Mucosa of stomach (tissue), 1 donor: Measurements from ENCODE around the gene TMEM135.
"Not testable (repeated sequence)": the region's sequence is repeated elsewhere in the genome, so short reads cannot be mapped to it uniquely, and the experiment has no call there.

Experiments
- H3K27me3 ChIP-seq: one replicate; pipeline ENCODE4 v1.7.0; 2013; ENCODE audit warnings: mild to moderate bottlenecking, low read length; ENCODE audit not compliant: control insufficient read depth, insufficient read depth
- H3K36me3 ChIP-seq: one replicate; pipeline ENCODE4 v1.7.0; 2013; ENCODE audit warnings: low read length; ENCODE audit not compliant: control insufficient read depth, insufficient read depth
- H3K4me1 ChIP-seq: one replicate; pipeline ENCODE4 v1.7.0; 2013; ENCODE audit warnings: mild to moderate bottlenecking, low read length; ENCODE audit not compliant: control insufficient read depth, insufficient read depth
- H3K4me3 ChIP-seq: one replicate; pipeline ENCODE4 v1.7.0; 2013; ENCODE audit warnings: low read length
- H3K9ac ChIP-seq: one replicate; pipeline ENCODE4 v1.7.0; 2013; ENCODE audit warnings: mild to moderate bottlenecking, low read length, moderate library complexity
- H3K9me3 ChIP-seq: one replicate; pipeline ENCODE4 v1.7.0; 2013; ENCODE audit warnings: mild to moderate bottlenecking, low read length, moderate library complexity; ENCODE audit not compliant: control insufficient read depth
- donor health status: Pancreatic carcinoma.

Gene TMEM135

DNA sequence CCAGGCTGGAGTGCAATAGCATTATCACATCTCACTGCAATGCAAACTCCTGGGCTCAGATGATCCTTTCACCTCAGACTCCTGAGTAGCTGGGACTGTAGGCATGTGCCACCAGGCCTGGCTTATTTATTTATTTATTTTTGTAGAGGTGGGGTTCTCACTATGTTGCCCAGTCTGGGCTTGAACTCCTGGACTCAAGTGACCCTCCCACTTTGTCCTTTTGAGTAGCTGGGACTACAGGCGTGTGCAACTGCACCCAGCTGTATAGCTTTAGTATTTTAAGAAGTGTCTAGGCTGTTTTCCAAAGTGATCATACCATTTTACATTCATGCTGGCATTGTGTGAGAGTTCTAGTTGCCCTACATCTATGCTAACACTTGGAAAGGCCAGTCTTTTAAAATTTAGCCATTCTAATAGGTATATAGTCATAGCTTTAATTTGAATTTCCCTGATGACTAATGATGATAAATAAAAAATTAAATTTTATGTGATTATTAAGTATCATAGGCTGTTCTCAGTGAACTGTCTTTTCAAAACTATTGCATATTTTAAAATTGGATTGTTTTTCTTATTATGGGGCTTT, 96.9 kb downstream of the TMEM135 start:
- no peaks in the 10 kb centered on the region for H3K9me3 ChIP-seq
- no peaks in the 10 kb centered on the region for H3K27me3 ChIP-seq

DNA sequence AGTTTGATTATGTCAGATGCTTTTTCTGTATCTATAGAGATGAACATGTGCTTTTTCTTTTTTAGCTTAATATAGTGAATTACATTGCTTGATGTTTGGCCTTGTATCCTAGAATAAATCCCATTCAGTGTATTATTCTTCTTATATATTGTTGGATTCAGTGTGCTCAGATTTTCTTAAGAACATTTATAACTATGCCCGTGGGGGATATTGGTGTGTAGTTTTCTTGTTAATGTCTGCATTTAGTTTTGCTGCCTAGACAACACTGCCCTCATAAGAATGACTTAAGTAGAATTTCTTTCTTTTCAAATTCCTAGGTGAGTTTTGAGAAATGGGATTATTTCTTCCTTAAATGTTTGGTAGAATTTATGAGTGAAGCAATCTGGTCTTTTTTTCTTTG, 98.5 kb downstream of the TMEM135 start:
- Histone ChIP-seq H3K27me3 (no peaks in the 10 kb centered on the region), H3K9ac (no peak overlapping the region), H3K36me3 (no peaks in the 10 kb centered on the region), H3K9me3 (no peaks in the 10 kb centered on the region), H3K4me1 (no peaks in the 10 kb centered on the region), H3K4me3 (no peak overlapping the region)

More for the DNA sequence above, 96.9 kb downstream of the TMEM135 start:
- Histone ChIP-seq H3K4me3 (no peak overlapping the region), H3K36me3 (no peaks in the 10 kb centered on the region), H3K4me1 (no peaks in the 10 kb centered on the region), H3K9ac (no peak overlapping the region)

DNA sequence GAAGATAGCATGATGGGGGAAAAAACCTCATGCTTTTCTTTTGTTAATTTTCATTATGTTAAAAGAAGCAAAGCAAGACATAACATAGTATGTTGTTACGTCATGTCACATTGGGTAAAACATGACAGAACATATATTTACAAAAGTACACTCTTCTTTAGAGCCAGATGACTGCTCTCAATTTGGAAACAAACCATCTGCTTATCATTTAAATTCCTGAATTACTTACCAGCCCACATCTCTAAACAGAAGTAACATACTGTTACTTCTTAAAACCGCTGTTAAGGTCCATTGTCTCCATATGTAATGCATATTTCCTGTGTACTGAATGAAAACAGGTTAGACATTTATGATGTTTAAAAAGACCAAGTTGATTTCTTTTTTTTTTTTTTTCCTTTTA, 100.0 kb downstream of the TMEM135 start:
- no peak overlapping the region for H3K9ac ChIP-seq
- no peaks in the 10 kb centered on the region for H3K36me3 ChIP-seq
- H3K4me1 ChIP-seq: no peaks in the 10 kb centered on the region
- H3K9me3 ChIP-seq: no peaks in the 10 kb centered on the region
- H3K4me3 ChIP-seq: no peak overlapping the region
- H3K27me3 ChIP-seq: no peaks in the 10 kb centered on the region

- H3K36me3 ChIP-seq: no peaks in the 10 kb centered on the region
- no peak overlapping the region for H3K4me3 ChIP-seq
- no peaks in the 10 kb centered on the region for H3K9me3 ChIP-seq
- H3K27me3 ChIP-seq: no peaks in the 10 kb centered on the region
- no peak overlapping the region for H3K9ac ChIP-seq
- H3K4me1 ChIP-seq: no peaks in the 10 kb centered on the region
Observed at GRCh38 chr11:87139475-87139874, 101.7 kb downstream of the TMEM135 start.

- H3K4me1 ChIP-seq: no peaks in the 10 kb centered on the region
- no peak overlapping the region for H3K4me3 ChIP-seq
- H3K27me3 ChIP-seq: no peaks in the 10 kb centered on the region
- H3K9ac ChIP-seq: no peak overlapping the region
- no peaks in the 10 kb centered on the region for H3K9me3 ChIP-seq
- no peaks in the 10 kb centered on the region for H3K36me3 ChIP-seq
Observed at GRCh38 chr11:87141322-87141721, 103.6 kb downstream of the TMEM135 start.

- no peaks in the 10 kb centered on the region for H3K4me1 ChIP-seq
- no peaks in the 10 kb centered on the region for H3K27me3 ChIP-seq
- no peak overlapping the region for H3K4me3 ChIP-seq
- H3K9me3 ChIP-seq: no peaks in the 10 kb centered on the region
- no peak overlapping the region for H3K9ac ChIP-seq
- H3K36me3 ChIP-seq: no peaks in the 10 kb centered on the region
Observed at GRCh38 chr11:87141980-87142514, 104.3 kb downstream of the TMEM135 start.

GRCh38 chr11:87142594-87142993, 104.9 kb downstream of the TMEM135 start:
- Histone ChIP-seq H3K9me3 (no peaks in the 10 kb centered on the region), H3K27me3 (no peaks in the 10 kb centered on the region), H3K36me3 (no peaks in the 10 kb centered on the region), H3K4me3 (no peak overlapping the region), H3K4me1 (no peaks in the 10 kb centered on the region), H3K9ac (no peak overlapping the region)

DNA sequence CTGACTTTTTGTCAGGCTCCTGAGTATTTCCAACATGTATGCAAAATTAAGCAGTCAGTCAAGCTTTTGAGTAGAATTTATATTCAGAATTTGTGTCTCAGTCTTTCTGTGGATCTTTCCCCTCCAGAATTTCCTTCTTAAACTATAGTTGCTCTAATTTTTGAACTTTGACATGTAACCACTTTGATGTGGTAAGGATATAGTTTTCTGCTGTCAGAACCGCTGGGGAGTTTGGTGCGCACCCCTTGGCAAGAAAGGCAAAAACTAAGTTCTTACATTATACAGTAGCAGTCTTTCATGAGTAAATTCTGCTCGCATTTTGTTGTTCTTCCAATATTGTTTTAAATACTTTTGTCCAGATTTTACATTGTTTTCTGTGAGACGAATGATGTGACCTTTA, 105.9 kb downstream of the TMEM135 start:
- H3K4me3 ChIP-seq: no peak overlapping the region
- H3K9ac ChIP-seq: no peak overlapping the region
- H3K36me3 ChIP-seq: no peaks in the 10 kb centered on the region
- H3K4me1 ChIP-seq: no peaks in the 10 kb centered on the region
- no peaks in the 10 kb centered on the region for H3K9me3 ChIP-seq
- H3K27me3 ChIP-seq: no peaks in the 10 kb centered on the region

DNA sequence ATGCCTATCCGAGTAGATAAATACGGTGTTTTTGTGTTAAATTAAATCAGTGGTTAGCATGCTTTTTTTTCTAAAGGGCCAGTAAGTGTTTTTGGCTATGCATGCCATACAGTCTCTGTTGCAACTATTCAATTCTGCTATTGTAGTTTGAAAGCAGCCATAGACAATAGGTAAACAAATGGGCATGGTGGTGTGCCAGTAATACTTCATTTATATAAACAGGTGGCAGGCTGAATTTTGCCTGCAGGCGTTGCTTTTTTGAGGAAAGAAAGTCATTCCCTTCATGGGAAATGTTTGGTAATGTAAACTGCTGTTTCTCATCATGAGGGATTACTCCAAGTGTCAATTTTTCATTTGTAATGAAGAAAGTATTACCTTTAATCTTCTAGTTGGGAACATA, 106.5 kb downstream of the TMEM135 start:
- Histone ChIP-seq H3K36me3 (no peaks in the 10 kb centered on the region), H3K4me1 (no peaks in the 10 kb centered on the region), H3K4me3 (no peak overlapping the region), H3K27me3 (no peaks in the 10 kb centered on the region), H3K9me3 (no peaks in the 10 kb centered on the region), H3K9ac (no peak overlapping the region)

DNA sequence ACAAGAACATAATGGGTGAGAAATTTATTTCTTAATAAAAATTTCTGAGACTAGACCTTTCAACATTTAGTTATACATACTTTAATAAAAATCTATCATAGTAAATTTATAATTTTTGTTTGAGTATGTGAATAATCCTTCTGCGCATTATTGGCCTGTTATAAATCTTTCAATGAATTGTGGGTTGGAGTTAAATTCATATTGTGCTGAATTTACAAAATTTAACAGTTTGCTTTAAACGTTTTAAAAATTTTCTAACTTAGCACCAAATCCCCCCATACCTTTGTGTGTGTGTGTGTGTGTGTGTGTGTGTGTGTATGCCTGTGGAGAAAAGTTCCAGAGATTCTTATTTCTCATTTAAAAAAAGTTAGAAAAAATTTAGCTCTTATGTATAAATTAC, 111.0 kb downstream of the TMEM135 start:
- no peaks in the 10 kb centered on the region for H3K9me3 ChIP-seq
- no peak overlapping the region for H3K4me3 ChIP-seq
- no peaks in the 10 kb centered on the region for H3K4me1 ChIP-seq
- H3K9ac ChIP-seq: no peak overlapping the region
- no peaks in the 10 kb centered on the region for H3K27me3 ChIP-seq
- no peaks in the 10 kb centered on the region for H3K36me3 ChIP-seq

GRCh38 chr11:87149782-87150181, 112.0 kb downstream of the TMEM135 start:
- H3K9me3 ChIP-seq, H3K4me3 ChIP-seq, H3K27me3 ChIP-seq, H3K36me3 ChIP-seq, H3K9ac ChIP-seq, H3K4me1 ChIP-seq: not testable (repeated sequence)

- Histone ChIP-seq H3K4me1 (no peaks in the 10 kb centered on the region), H3K9ac (no peak overlapping the region), H3K9me3 (no peaks in the 10 kb centered on the region), H3K4me3 (no peak overlapping the region), H3K36me3 (no peaks in the 10 kb centered on the region), H3K27me3 (no peaks in the 10 kb centered on the region)
Observed at GRCh38 chr11:87150936-87151335, 113.2 kb downstream of the TMEM135 start.

DNA sequence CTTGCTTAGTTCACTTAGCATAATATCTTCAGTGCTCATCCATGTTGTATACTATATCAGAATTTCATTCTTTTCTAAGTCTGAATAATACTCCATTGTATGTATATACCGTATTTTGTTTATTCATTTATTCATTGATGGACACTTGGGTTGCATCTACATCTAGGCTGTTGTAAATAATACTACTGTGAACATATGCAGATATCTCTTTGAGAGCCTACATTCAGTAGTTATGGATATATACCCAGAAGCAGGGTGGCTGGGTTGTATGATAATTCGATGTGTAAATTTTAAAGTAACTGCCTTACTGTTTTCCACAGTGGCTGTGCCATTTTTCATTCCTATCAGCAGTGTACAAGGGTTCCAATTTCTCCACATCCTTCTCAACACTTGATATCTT, 116.5 kb downstream of the TMEM135 start:
- no peaks in the 10 kb centered on the region for H3K9me3 ChIP-seq
- H3K4me3 ChIP-seq: no peak overlapping the region
- no peaks in the 10 kb centered on the region for H3K27me3 ChIP-seq
- no peaks in the 10 kb centered on the region for H3K4me1 ChIP-seq
- H3K36me3 ChIP-seq: no peaks in the 10 kb centered on the region
- no peak overlapping the region for H3K9ac ChIP-seq
